ENCODE data around the gene NOP56. TPM values are rescaled to one million over a fixed set of nuclear protein-coding genes. Genes with fewer than 3 reads are reported as not detected.

Gene NOP56
- total and polyA plus RNA-seq, 9 of the 15 experiments (the other 6 are each of a cell fraction or from before 2014, with no cell fraction given) = 295 to 697 (median 439) TPM

DNA sequence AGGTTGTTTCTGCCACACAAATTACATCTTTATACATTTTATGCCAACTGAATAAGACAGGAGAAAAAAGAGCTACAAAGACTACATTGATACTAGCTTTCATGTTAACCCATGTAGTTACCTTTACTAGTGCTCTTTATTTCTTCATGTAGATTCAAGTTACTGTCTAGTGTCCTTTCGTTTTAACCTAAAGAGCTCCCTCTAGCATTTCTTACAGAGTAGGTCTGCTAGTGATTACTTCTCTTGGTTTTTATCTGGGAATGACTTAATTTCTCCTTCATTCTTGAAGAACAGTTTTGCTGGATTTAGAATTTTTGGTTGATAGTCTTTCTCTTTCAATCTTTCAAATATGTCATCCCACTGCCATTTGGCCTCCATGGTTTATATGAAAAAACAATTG is 21.2 kb upstream of the NOP56 start:
- ATAC-seq (no peak), FAIRE-seq (no peak), DNase-seq (ENCODE audit: extremely low read depth in 1 of 4, low spot score in 3 of 4) (no peak)
- no peaks in the 10 kb centered on the region for H3K27me3 ChIP-seq (ENCODE audit: control insufficient read depth in 2 of 2, insufficient read depth in 2 of 2, low read length in 2 of 2)
- WGBS (ENCODE audit: insufficient coverage, low coverage, missing lambda C conversion rate) = 0% methylated on average over 1 of the region's 1 CpG
- no peaks in the 10 kb centered on the region for H3K9me1 ChIP-seq (ENCODE audit: control insufficient read depth, insufficient read depth, low read length)
- H4K20me1 ChIP-seq (replicated peaks; ENCODE audit: control insufficient read depth, insufficient read depth, low read length) = no peaks in the 10 kb centered on the region
- H3K27ac ChIP-seq (ENCODE audit: extremely low read depth, low read depth, low read length) = no peak overlapping the region
- BruUV-seq (replicated peaks) = no TSS peak
- no peaks in the 10 kb centered on the region for H3K4me1 ChIP-seq (replicated peaks in 1 of 2; ENCODE audit: control insufficient read depth in 2 of 2, insufficient read depth in 2 of 2, low read length in 2 of 2)
- ChIA-PET POLR2A (no interaction called here), CTCF (ENCODE audit: low intra/inter-chr PET ratio) (no interaction called here)
- no peak overlapping the region for H3K4me3 ChIP-seq
- H3K9me3 ChIP-seq (replicated peaks; ENCODE audit: control insufficient read depth, insufficient read depth, low read depth, low read length) = no peaks in the 10 kb centered on the region
- no peaks in the 10 kb centered on the region for H3K36me3 ChIP-seq (ENCODE audit: control insufficient read depth, insufficient read depth, low read length)
- H3K79me2 ChIP-seq (ENCODE audit: control insufficient read depth, insufficient read depth, low read length) = no peaks in the 10 kb centered on the region
- no peak for TF ChIP-seq ZNF282 (CRISPR knock-in tag; IDR thresholded peaks at IDR 0.05)
- no peak for TF ChIP-seq SPI1 (IDR thresholded peaks at IDR 0.05; ENCODE audit: borderline replicate concordance, low read depth, low read length)
- no peak for TF ChIP-seq ETS2 (tag; IDR thresholded peaks at IDR 0.05; ENCODE audit: borderline replicate concordance, poor library complexity, severe bottlenecking)
- TF ChIP-seq RAD21 (CRISPR knock-in tag; conservative IDR thresholded peaks at IDR 0.05 in 1 of 2, IDR thresholded peaks at IDR 0.05 in 1 of 2) = peak in 1 of 2 experiments; percentile 24; a peak in 1 of 4 replicates
- H3K9ac ChIP-seq (ENCODE audit: insufficient read depth in 1 of 2, low read depth in 2 of 2, low read length in 2 of 2) = no peak overlapping the region
- H3K4me2 ChIP-seq (ENCODE audit: insufficient read depth, low read length) = no peak overlapping the region
- H2AFZ ChIP-seq (ENCODE audit: low read depth, low read length) = no peak overlapping the region
- in situ Hi-C loops (cut with MboI) (no loop called here), intact Hi-C loops (cut with micrococcal nuclease) (no loop called here)

DNA sequence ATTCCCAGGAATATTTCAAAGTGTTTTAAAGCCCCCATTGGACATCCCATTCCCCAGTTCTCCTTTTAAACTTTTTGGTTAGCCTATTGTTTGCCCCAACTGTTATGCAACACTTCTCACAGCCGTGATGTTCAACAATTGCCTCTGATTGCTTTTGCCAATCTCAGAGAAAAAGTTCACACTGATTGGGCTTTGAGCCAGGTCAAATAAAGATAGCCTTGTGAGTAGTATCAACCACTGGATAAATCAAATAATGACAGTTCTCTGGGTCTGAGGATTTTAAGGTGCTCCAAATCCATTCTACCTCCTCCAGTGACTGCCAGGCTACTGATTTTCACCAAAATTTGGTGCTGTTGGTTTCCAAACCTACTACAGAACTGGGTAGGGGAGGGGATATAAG is 19.1 kb upstream of the NOP56 start:
- H3K9me3 ChIP-seq (replicated peaks; ENCODE audit: control insufficient read depth, insufficient read depth, low read depth, low read length) = no peaks in the 10 kb centered on the region
- POLR2A ChIA-PET = interaction anchor here (0.6 kb wide), 1 partner anchor 720 kb away, joined by 3 read pairs; no protein-coding TSS in a partner anchor
- no peaks in the 10 kb centered on the region for H3K79me2 ChIP-seq (ENCODE audit: control insufficient read depth, insufficient read depth, low read length)
- H4K20me1 ChIP-seq (replicated peaks; ENCODE audit: control insufficient read depth, insufficient read depth, low read length) = no peaks in the 10 kb centered on the region
- FAIRE-seq (no peak), DNase-seq (ENCODE audit: extremely low read depth in 1 of 4, low spot score in 3 of 4) (no peak), ATAC-seq (no peak)
- H2AFZ ChIP-seq (ENCODE audit: low read depth, low read length) = no peak overlapping the region
- 0% methylated on average over 1 of the region's 1 CpG for WGBS (ENCODE audit: insufficient coverage, low coverage, missing lambda C conversion rate)
- no peak overlapping the region for H3K4me2 ChIP-seq (ENCODE audit: insufficient read depth, low read length)
- no peak overlapping the region for H3K9ac ChIP-seq (ENCODE audit: insufficient read depth in 1 of 2, low read depth in 2 of 2, low read length in 2 of 2)
- no peaks in the 10 kb centered on the region for H3K27me3 ChIP-seq (ENCODE audit: control insufficient read depth in 2 of 2, insufficient read depth in 2 of 2, low read length in 2 of 2)
- no peak overlapping the region for H3K27ac ChIP-seq (ENCODE audit: extremely low read depth, low read depth, low read length)
- BruUV-seq (replicated peaks) = no TSS peak
- no peak overlapping the region for H3K4me3 ChIP-seq
- in situ Hi-C loops (cut with MboI) = no loop called here
- CTCF ChIA-PET (ENCODE audit: low intra/inter-chr PET ratio) = no interaction called here
- H3K36me3 ChIP-seq (ENCODE audit: control insufficient read depth, insufficient read depth, low read length) = no peaks in the 10 kb centered on the region
- intact Hi-C loops (cut with micrococcal nuclease) = no loop called here
- H3K9me1 ChIP-seq (ENCODE audit: control insufficient read depth, insufficient read depth, low read length) = no peaks in the 10 kb centered on the region
- no peaks in the 10 kb centered on the region for H3K4me1 ChIP-seq (replicated peaks in 1 of 2; ENCODE audit: control insufficient read depth in 2 of 2, insufficient read depth in 2 of 2, low read length in 2 of 2)
- TF ChIP-seq SNIP1 (IDR thresholded peaks at IDR 0.05; ENCODE audit: low read depth) (no peak), ESRRB (CRISPR knock-in tag; IDR thresholded peaks at IDR 0.05; ENCODE audit: borderline replicate concordance) (no peak), ZBTB1 (CRISPR knock-in tag; IDR thresholded peaks at IDR 0.05; ENCODE audit: borderline replicate concordance, low read depth) (no peak), FOSL1 (tag; conservative IDR thresholded peaks at IDR 0.05) (no peak), HIVEP1 (CRISPR knock-in tag; IDR thresholded peaks at IDR 0.05) (no peak), MCM3 (IDR thresholded peaks at IDR 0.05) (no peak), ZNF589 (CRISPR knock-in tag; IDR thresholded peaks at IDR 0.05; ENCODE audit: low read depth) (no peak), ZNF583 (CRISPR knock-in tag; IDR thresholded peaks at IDR 0.05) (no peak), MTF1 (CRISPR knock-in tag; IDR thresholded peaks at IDR 0.05; ENCODE audit: borderline replicate concordance) (no peak), TARDBP (IDR thresholded peaks at IDR 0.05) (no peak), NUFIP1 (IDR thresholded peaks at IDR 0.05; ENCODE audit: partially characterized antibody) (no peak)
- TF ChIP-seq, protein P1, sequence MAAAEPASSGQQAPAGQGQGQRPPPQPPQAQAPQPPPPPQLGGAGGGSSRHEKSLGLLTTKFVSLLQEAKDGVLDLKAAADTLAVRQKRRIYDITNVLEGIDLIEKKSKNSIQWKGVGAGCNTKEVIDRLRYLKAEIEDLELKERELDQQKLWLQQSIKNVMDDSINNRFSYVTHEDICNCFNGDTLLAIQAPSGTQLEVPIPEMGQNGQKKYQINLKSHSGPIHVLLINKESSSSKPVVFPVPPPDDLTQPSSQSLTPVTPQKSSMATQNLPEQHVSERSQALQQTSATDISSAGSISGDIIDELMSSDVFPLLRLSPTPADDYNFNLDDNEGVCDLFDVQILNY (CRISPR knock-in tag; IDR thresholded peaks at IDR 0.05) = no peak

All from K562 (cell line).